Neural cell (in vitro differentiated cells): ENCODE results near the gene BLOC1S3. TPM values are rescaled to one million over a fixed set of nuclear protein-coding genes. Genes with fewer than 3 reads are reported as not detected.

Experiments
- H2AFZ ChIP-seq: fragments of 200-600, 300-800 bp; sonication (generic), shearing (Covaris generic); 2 replicates; pipeline ENCODE4 v1.6.0; 2014; ENCODE audit warnings: low read depth, mild to moderate bottlenecking, antibody characterized with exemption, low read length, moderate library complexity
- H3F3A ChIP-seq: fragments of 200-600 bp; shearing (Covaris generic); 2 replicates; pipeline ENCODE4 v1.6.1; 2016; ENCODE audit warnings: mild to moderate bottlenecking, moderate library complexity, mixed read lengths, antibody characterized with exemption, low read length; ENCODE audit not compliant: insufficient read depth, poor library complexity, severe bottlenecking
- H3K27ac ChIP-seq: fragments of 200-600, 300-800 bp; sonication (generic), shearing (Covaris generic); 2 replicates; pipeline ENCODE4 v1.5.1; 2014; ENCODE audit warnings: mild to moderate bottlenecking, low read length, moderate library complexity
- H3K27me3 ChIP-seq: fragments of 300-800, 200-600 bp; sonication (generic), shearing (Covaris generic); 2 replicates; pipeline ENCODE4 v1.6.0; 2014; ENCODE audit warnings: mild to moderate bottlenecking, low read depth, low read length, moderate library complexity; ENCODE audit not compliant: insufficient read depth
- H3K36me3 ChIP-seq: fragments of 300-800, 200-600 bp; sonication (generic), shearing (Covaris generic); 2 replicates; pipeline ENCODE4 v1.5.1; 2014; ENCODE audit warnings: mild to moderate bottlenecking, antibody characterized with exemption, low read length, moderate library complexity; ENCODE audit not compliant: insufficient read depth
- H3K4me2 ChIP-seq: fragments of 300-800, 200-600 bp; sonication (generic), shearing (Covaris generic); 2 replicates; pipeline ENCODE4 v1.6.0; 2014; ENCODE audit warnings: mild to moderate bottlenecking, low read length
- H3K4me3 ChIP-seq: fragments of 300-800, 200-600 bp; sonication (generic), shearing (Covaris generic); 2 replicates; pipeline ENCODE4 v1.5.1; 2014; ENCODE audit warnings: mild to moderate bottlenecking, low read length, moderate library complexity
- H3K79me2 ChIP-seq: fragments of 200-600 bp; shearing (Covaris generic); replicated peaks from 2 replicates; pipeline ENCODE4 v1.6.0; 2014; ENCODE audit warnings: mild to moderate bottlenecking, low read length, moderate library complexity; ENCODE audit not compliant: insufficient read depth
- H3K9ac ChIP-seq: fragments of 300-800, 200-600 bp; sonication (generic), shearing (Covaris generic); 2 replicates; pipeline ENCODE4 v1.6.1; 2016; ENCODE audit warnings: mild to moderate bottlenecking, low read length, mixed read lengths
- H3K9me2 ChIP-seq: fragments of 200-600 bp; shearing (Covaris generic); 2 replicates; pipeline ENCODE4 v1.6.1; 2016; ENCODE audit warnings: mild to moderate bottlenecking, low read length, mixed read lengths; ENCODE audit not compliant: insufficient read depth
- H3K9me3 ChIP-seq: fragments of 200-600, 300-800 bp; sonication (generic), shearing (Covaris generic); 2 replicates; pipeline ENCODE4 v1.6.1; 2016; ENCODE audit warnings: mild to moderate bottlenecking, mixed run types, low read length, moderate library complexity, mixed read lengths
- H4K20me1 ChIP-seq: fragments of 200-600 bp; shearing (Covaris generic); 2 replicates; pipeline ENCODE4 v1.6.1; 2016; ENCODE audit warnings: mild to moderate bottlenecking, mixed run types; ENCODE audit not compliant: insufficient read depth
- EP300 ChIP-seq: fragments of 450-650 bp; conservative IDR thresholded peaks from 2 replicates; pipeline ENCODE4 v1.6.1; 2014; ENCODE audit warnings: antibody characterized with exemption, mild to moderate bottlenecking, moderate library complexity; ENCODE audit not compliant: poor library complexity, severe bottlenecking
- EZH2 ChIP-seq: fragments of 200-600, 300-800 bp; shearing (Covaris generic), sonication (generic); IDR thresholded peaks from 2 replicates; pipeline ENCODE4 v1.6.1; 2014; ENCODE audit warnings: antibody characterized with exemption, low read length, borderline replicate concordance, mild to moderate bottlenecking; ENCODE audit not compliant: insufficient read depth, poor library complexity, severe bottlenecking
- MXI1 ChIP-seq: fragments of 450-650 bp; conservative IDR thresholded peaks from 2 replicates; pipeline ENCODE4 v1.6.1; 2014; ENCODE audit warnings: antibody characterized with exemption, mild to moderate bottlenecking; ENCODE audit not compliant: poor library complexity, severe bottlenecking
- POLR2AphosphoS5 ChIP-seq: IDR thresholded peaks from 2 replicates; pipeline ENCODE4 v1.6.1; 2012
- RAD21 ChIP-seq: fragments of 450-650 bp; conservative IDR thresholded peaks from 2 replicates; pipeline ENCODE4 v1.6.1; 2014; ENCODE audit warnings: antibody characterized with exemption, mild to moderate bottlenecking, moderate library complexity
- REST ChIP-seq: IDR thresholded peaks from 2 replicates; pipeline ENCODE4 v1.6.1; 2012; ENCODE audit warnings: borderline replicate concordance
- SMC3 ChIP-seq: fragments of 450-650 bp; conservative IDR thresholded peaks from 2 replicates; pipeline ENCODE4 v1.6.1; 2014; ENCODE audit warnings: antibody characterized with exemption, mild to moderate bottlenecking, moderate library complexity; ENCODE audit not compliant: poor library complexity
- TAF1 ChIP-seq: IDR thresholded peaks from 2 replicates; pipeline ENCODE4 v1.6.1; 2012; ENCODE audit warnings: low read depth
- polyA plus RNA-seq: library from polyadenylated mRNA; depleted of rRNA; stranded (reverse); fragments of >200 nt; gene quantifications from 2 replicates; pipeline ENCODE4 v1.2.3, GENCODE V29; 2014
- TF ChIP-seq, protein P1 (sequence below): fragments of 450-650 bp; IDR thresholded peaks from 2 replicates; pipeline ENCODE4 v1.5.1; 2014; ENCODE audit warnings: antibody characterized with exemption, mild to moderate bottlenecking, moderate library complexity; ENCODE audit not compliant: poor library complexity, severe bottlenecking

Gene BLOC1S3
- polyA plus RNA-seq, 1 donor from 2014 or later = 1.8 TPM

- no peaks in the 10 kb centered on the region for H3K9me3 ChIP-seq
- H3K4me3 ChIP-seq = no peak overlapping the region
- peaks cover 8% of the 10 kb centered on the region for H3K27me3 ChIP-seq
- H3K27ac ChIP-seq = no peak overlapping the region
- no peaks in the 10 kb centered on the region for H4K20me1 ChIP-seq
- no peaks in the 10 kb centered on the region for H3K36me3 ChIP-seq
- no peak overlapping the region for H2AFZ ChIP-seq
- no peaks in the 10 kb centered on the region for H3K9me2 ChIP-seq
- no peak overlapping the region for H3K9ac ChIP-seq
- no peaks in the 10 kb centered on the region for H3F3A ChIP-seq
- H3K79me2 ChIP-seq = no peaks in the 10 kb centered on the region
- TF ChIP-seq SMC3 = no peak
- TF ChIP-seq MXI1 = no peak
- TF ChIP-seq EZH2 = no peak
- TF ChIP-seq POLR2AphosphoS5 = no peak
- TF ChIP-seq, protein P1, sequence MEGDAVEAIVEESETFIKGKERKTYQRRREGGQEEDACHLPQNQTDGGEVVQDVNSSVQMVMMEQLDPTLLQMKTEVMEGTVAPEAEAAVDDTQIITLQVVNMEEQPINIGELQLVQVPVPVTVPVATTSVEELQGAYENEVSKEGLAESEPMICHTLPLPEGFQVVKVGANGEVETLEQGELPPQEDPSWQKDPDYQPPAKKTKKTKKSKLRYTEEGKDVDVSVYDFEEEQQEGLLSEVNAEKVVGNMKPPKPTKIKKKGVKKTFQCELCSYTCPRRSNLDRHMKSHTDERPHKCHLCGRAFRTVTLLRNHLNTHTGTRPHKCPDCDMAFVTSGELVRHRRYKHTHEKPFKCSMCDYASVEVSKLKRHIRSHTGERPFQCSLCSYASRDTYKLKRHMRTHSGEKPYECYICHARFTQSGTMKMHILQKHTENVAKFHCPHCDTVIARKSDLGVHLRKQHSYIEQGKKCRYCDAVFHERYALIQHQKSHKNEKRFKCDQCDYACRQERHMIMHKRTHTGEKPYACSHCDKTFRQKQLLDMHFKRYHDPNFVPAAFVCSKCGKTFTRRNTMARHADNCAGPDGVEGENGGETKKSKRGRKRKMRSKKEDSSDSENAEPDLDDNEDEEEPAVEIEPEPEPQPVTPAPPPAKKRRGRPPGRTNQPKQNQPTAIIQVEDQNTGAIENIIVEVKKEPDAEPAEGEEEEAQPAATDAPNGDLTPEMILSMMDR = no peak
- no peak for TF ChIP-seq TAF1
- TF ChIP-seq REST = no peak
- TF ChIP-seq EP300 = no peak
- no peak for TF ChIP-seq RAD21
- no peak overlapping the region for H3K4me2 ChIP-seq
Observed at GRCh38 chr19:45158503-45159209, 19.9 kb upstream of the BLOC1S3 start.

DNA sequence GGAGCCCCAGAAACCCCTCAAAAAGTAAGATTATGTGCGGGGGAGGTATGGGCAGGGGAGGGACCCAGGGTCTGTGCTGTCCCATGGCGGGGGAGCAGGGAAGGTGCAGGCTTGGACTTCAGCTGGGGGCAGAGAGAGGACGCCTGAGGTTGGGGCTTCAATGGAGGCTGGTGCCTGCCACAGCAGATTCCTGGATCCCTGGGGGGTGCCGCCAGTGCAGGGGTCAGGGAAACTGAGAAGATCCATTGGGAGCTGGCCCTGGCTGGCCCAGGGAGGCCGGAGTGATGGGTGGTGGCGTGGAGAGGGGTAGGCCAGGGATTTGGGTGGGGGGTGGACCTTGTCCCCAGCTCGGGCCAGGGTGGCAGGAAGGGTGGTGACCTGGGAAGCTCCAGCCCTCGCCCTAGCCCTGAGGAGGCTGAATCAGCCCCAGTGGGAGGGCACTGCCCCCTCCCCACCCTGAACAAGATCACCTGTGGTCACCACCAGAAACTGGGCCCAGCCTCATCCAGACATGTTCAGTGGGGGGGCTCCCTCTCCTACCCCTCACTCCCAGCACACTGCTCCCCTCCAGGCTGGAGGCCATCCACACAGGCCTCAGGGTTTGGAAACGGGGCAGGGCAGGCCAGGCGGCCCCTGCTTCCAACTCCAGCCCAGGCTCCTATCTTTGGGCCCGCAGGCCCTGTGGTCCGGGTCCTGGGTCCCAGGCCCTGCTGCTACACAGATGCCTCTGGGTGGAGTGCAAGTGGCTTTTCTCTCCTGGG lies 19.2 kb upstream of the BLOC1S3 start:
- H3K27me3 ChIP-seq = peaks cover 1% of the 10 kb centered on the region
- H3K36me3 ChIP-seq = no peaks in the 10 kb centered on the region
- no peak overlapping the region for H3K27ac ChIP-seq

More for the DNA sequence above, 19.2 kb upstream of the BLOC1S3 start:
- no peaks in the 10 kb centered on the region for H3K79me2 ChIP-seq
- no peaks in the 10 kb centered on the region for H3K9me3 ChIP-seq
- no peak overlapping the region for H3K4me2 ChIP-seq
- TF ChIP-seq MXI1 (no peak), TAF1 (no peak)
- TF ChIP-seq, protein P1 = no peak
- H3F3A ChIP-seq = no peaks in the 10 kb centered on the region
- no peaks in the 10 kb centered on the region for H4K20me1 ChIP-seq
- no peaks in the 10 kb centered on the region for H3K9me2 ChIP-seq
- H3K4me3 ChIP-seq = no peak overlapping the region
- H3K9ac ChIP-seq = no peak overlapping the region
- no peak overlapping the region for H2AFZ ChIP-seq
